Measurements from ENCODE around the gene APC2.
"Not testable (repeated sequence)": the region's sequence is repeated elsewhere in the genome, so short reads cannot be mapped to it uniquely, and the experiment has no call there.

APC2 gene

GRCh38 chr19:1514295-1514661 lies 64.4 kb downstream of the APC2 start:
- in situ Hi-C loops (cut with HindIII; ENCODE audit: low pct_ligation_motif_present, low pct_unique_long_range_greater_than_20kb, low sequenced_read_pairs), result no loop called here
- DNase-seq, result no peak

- in situ Hi-C loops (cut with HindIII; ENCODE audit: low pct_ligation_motif_present, low pct_unique_long_range_greater_than_20kb, low sequenced_read_pairs), result no loop called here
- DNase-seq, result no peak
Measured at GRCh38 chr19:1514986-1515721, 65.2 kb downstream of the APC2 start.

- in situ Hi-C loops (cut with HindIII; ENCODE audit: low pct_ligation_motif_present, low pct_unique_long_range_greater_than_20kb, low sequenced_read_pairs), result no loop called here
- DNase-seq, result no peak
Measured at GRCh38 chr19:1516395-1516753, 66.5 kb downstream of the APC2 start.

- in situ Hi-C loops (cut with HindIII; ENCODE audit: low pct_ligation_motif_present, low pct_unique_long_range_greater_than_20kb, low sequenced_read_pairs), result no loop called here
- DNase-seq, result no peak
Measured at GRCh38 chr19:1518471-1518870, 68.5 kb downstream of the APC2 start.

- DNase-seq; in situ Hi-C loops (cut with HindIII; ENCODE audit: low pct_ligation_motif_present, low pct_unique_long_range_greater_than_20kb, low sequenced_read_pairs): not testable (repeated sequence)
Measured at GRCh38 chr19:1519802-1520201, 69.9 kb downstream of the APC2 start.

GRCh38 chr19:1520203-1520780 lies 70.4 kb downstream of the APC2 start:
- in situ Hi-C loops (cut with HindIII; ENCODE audit: low pct_ligation_motif_present, low pct_unique_long_range_greater_than_20kb, low sequenced_read_pairs), result no loop called here
- DNase-seq, result no peak

GRCh38 chr19:1521636-1522035 lies 71.7 kb downstream of the APC2 start:
- in situ Hi-C loops (cut with HindIII; ENCODE audit: low pct_ligation_motif_present, low pct_unique_long_range_greater_than_20kb, low sequenced_read_pairs), result no loop called here
- DNase-seq, result no peak

GRCh38 chr19:1522061-1522460 lies 72.1 kb downstream of the APC2 start:
- no peak for DNase-seq
- in situ Hi-C loops (cut with HindIII; ENCODE audit: low pct_ligation_motif_present, low pct_unique_long_range_greater_than_20kb, low sequenced_read_pairs), result no loop called here

- in situ Hi-C loops (cut with HindIII; ENCODE audit: low pct_ligation_motif_present, low pct_unique_long_range_greater_than_20kb, low sequenced_read_pairs), result no loop called here
- no peak for DNase-seq
Measured at GRCh38 chr19:1522838-1523237, 72.9 kb downstream of the APC2 start.
